Panc1 (cell line): ENCODE results near the gene TPGS2.

Source experiments
- CTCF ChIP-seq: fragments of 450-650 bp; IDR thresholded peaks from 2 replicates; pipeline ENCODE4 v1.5.1; 2017; ENCODE audit warnings: mild to moderate bottlenecking
- POLR2AphosphoS5 ChIP-seq: IDR thresholded peaks from 2 replicates; pipeline ENCODE4 v1.6.1; 2012; ENCODE audit warnings: mild to moderate bottlenecking, low read depth, low read length, moderate library complexity
- REST ChIP-seq, 2 experiments: IDR thresholded peaks; 2 replicates each; pipeline ENCODE4 v1.6.1; 2011 to 2012; ENCODE audit warnings: low read depth in 2 of 2, control low read depth in 1 of 2, low read length in 1 of 2, mild to moderate bottlenecking in 1 of 2, moderate library complexity in 1 of 2; ENCODE audit not compliant: insufficient read depth in 1 of 2
- TCF7L2 ChIP-seq: IDR thresholded peaks from 2 replicates; pipeline ENCODE4 v1.6.1; 2011; ENCODE audit warnings: mild to moderate bottlenecking, low read depth, low read length, inconsistent platforms

- TF ChIP-seq TCF7L2 = no peak
- TF ChIP-seq POLR2AphosphoS5 = no peak
- TF ChIP-seq CTCF = no peak
- TF ChIP-seq REST (IDR thresholded peaks at IDR 0.05; ENCODE audit: insufficient read depth in 1 of 2, low read depth in 2 of 2, low read length in 1 of 2) = no peak
Observed at GRCh38 chr18:36760598-36760997, 68.2 kb downstream of the TPGS2 start.
